ENCODE results near the gene GDI2.

DNA sequence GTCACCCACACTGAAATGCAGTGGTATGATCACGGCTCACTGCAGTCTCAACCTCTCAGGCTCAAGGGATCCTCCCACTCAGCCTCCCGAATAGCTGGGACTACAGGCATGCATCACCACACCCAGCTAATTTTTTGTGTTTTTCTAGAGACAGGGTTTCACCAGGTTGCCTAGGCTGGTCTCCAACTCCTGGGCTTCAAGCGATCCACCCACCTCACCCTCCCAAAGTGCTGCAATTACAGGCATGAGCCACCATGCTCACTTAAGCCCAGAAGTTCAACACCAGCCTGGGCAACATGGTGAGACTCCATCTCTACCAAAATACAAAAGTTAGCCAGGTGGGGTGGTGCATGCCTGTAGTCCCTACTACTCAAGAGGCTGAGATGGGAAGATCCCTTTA is 33.5 kb downstream of the GDI2 start:
- TF ChIP-seq EP300 (IDR thresholded peaks at IDR 0.05) = no peak
- TF ChIP-seq, protein P1, sequence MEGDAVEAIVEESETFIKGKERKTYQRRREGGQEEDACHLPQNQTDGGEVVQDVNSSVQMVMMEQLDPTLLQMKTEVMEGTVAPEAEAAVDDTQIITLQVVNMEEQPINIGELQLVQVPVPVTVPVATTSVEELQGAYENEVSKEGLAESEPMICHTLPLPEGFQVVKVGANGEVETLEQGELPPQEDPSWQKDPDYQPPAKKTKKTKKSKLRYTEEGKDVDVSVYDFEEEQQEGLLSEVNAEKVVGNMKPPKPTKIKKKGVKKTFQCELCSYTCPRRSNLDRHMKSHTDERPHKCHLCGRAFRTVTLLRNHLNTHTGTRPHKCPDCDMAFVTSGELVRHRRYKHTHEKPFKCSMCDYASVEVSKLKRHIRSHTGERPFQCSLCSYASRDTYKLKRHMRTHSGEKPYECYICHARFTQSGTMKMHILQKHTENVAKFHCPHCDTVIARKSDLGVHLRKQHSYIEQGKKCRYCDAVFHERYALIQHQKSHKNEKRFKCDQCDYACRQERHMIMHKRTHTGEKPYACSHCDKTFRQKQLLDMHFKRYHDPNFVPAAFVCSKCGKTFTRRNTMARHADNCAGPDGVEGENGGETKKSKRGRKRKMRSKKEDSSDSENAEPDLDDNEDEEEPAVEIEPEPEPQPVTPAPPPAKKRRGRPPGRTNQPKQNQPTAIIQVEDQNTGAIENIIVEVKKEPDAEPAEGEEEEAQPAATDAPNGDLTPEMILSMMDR (IDR thresholded peaks at IDR 0.05) = no peak
- no peak for TF ChIP-seq POLR2A (IDR thresholded peaks at IDR 0.05)
- TF ChIP-seq POLR2AphosphoS5 (IDR thresholded peaks at IDR 0.05) = no peak
